H1 (cell line): ENCODE measurements around the gene ORC2. TPM values are rescaled to one million over a fixed set of nuclear protein-coding genes. Genes with fewer than 3 reads are reported as not detected.

Experiments used
- CREB1 ChIP-seq: IDR thresholded peaks from 2 replicates; pipeline ENCODE4 v1.6.1; 2012; ENCODE audit warnings: inconsistent platforms
- EZH2 ChIP-seq: fragments of 200-600 bp; sonication (generic); IDR thresholded peaks from 2 replicates; pipeline ENCODE4 v1.7.1; 2012; ENCODE audit warnings: low read depth, mild to moderate bottlenecking, moderate library complexity, low read length, inconsistent platforms; ENCODE audit not compliant: severe bottlenecking
- KDM5A ChIP-seq: fragments of 200-600 bp; IDR thresholded peaks from 2 replicates; pipeline ENCODE4 v1.7.1; 2012; ENCODE audit warnings: mild to moderate bottlenecking, low read length, inconsistent platforms, mixed read lengths
- NRF1 ChIP-seq: IDR thresholded peaks from 2 replicates; pipeline ENCODE4 v1.6.1; 2011; ENCODE audit warnings: mild to moderate bottlenecking, low read depth, low read length, improper control_type of control experiment
- POLR2A ChIP-seq, 2 experiments: IDR thresholded peaks; 1 replicate in 1 of 2; 2 replicates in 1 of 2; pipeline ENCODE4 v1.6.1; 2011; ENCODE audit warnings: low read depth in 2 of 2, low read length in 2 of 2, mild to moderate bottlenecking in 2 of 2; ENCODE audit errors: control extremely low read depth in 1 of 2
- RBBP5 ChIP-seq: IDR thresholded peaks from 2 replicates; pipeline ENCODE4 v1.7.1; 2012; ENCODE audit warnings: low read depth, mild to moderate bottlenecking, inconsistent platforms, low read length, moderate library complexity, borderline replicate concordance
- RNF2 ChIP-seq: fragments of 200-900, 300-1000 bp; sonication (generic); IDR thresholded peaks from 2 replicates; pipeline ENCODE4 v1.7.1; 2016; ENCODE audit warnings: borderline replicate concordance, low read depth, mild to moderate bottlenecking, antibody characterized with exemption, low read length; ENCODE audit not compliant: poor library complexity, severe bottlenecking; ENCODE audit errors: missing control alignments
- SP1 ChIP-seq: IDR thresholded peaks from 2 replicates; pipeline ENCODE4 v1.6.1; 2011; ENCODE audit warnings: low read depth, low read length
- polyA plus RNA-seq, 7 experiments: library from polyadenylated mRNA; depleted of rRNA in 3 of 7; stranded (reverse) in 5 of 7; unstranded in 2 of 7; fragments of >200 nt in 5 of 7; fragments of 200-250 nt in 2 of 7; gene quantifications; 1 replicate in 5 of 7; 2 replicates in 1 of 7; 4 replicates in 1 of 7; pipeline versions ENCODE4 v1.2.1 to v1.2.3, GENCODE V29; 2011 to 2013; ENCODE audit warnings: missing spikeins in 2 of 7, mixed read lengths in 2 of 7
- total RNA-seq: library from RNA; stranded (reverse); fragmentation: NEBNext Ultra II Directional; extraction: Animal tissue kit (Norgen Biotek cat#: 25700); gene quantifications from 2 replicates; pipeline ENCODE4 v1.2.1, GENCODE V29; 2021
- TF ChIP-seq, protein P1 (sequence below): fragments of 300-600 bp; sonication (generic); IDR thresholded peaks from 2 replicates; pipeline ENCODE4 v1.7.1; 2012; ENCODE audit warnings: low read length, moderate library complexity, mild to moderate bottlenecking, inconsistent platforms; ENCODE audit not compliant: insufficient replicate concordance

ORC2 gene
- total and polyA plus RNA-seq, 2 of the 8 experiments (the other 6 are each of a cell fraction or from before 2014, with no cell fraction given), result 7.1 to 89.8 TPM

- TF ChIP-seq RBBP5, result no peak
- no peak for TF ChIP-seq EZH2
- TF ChIP-seq, protein P1, sequence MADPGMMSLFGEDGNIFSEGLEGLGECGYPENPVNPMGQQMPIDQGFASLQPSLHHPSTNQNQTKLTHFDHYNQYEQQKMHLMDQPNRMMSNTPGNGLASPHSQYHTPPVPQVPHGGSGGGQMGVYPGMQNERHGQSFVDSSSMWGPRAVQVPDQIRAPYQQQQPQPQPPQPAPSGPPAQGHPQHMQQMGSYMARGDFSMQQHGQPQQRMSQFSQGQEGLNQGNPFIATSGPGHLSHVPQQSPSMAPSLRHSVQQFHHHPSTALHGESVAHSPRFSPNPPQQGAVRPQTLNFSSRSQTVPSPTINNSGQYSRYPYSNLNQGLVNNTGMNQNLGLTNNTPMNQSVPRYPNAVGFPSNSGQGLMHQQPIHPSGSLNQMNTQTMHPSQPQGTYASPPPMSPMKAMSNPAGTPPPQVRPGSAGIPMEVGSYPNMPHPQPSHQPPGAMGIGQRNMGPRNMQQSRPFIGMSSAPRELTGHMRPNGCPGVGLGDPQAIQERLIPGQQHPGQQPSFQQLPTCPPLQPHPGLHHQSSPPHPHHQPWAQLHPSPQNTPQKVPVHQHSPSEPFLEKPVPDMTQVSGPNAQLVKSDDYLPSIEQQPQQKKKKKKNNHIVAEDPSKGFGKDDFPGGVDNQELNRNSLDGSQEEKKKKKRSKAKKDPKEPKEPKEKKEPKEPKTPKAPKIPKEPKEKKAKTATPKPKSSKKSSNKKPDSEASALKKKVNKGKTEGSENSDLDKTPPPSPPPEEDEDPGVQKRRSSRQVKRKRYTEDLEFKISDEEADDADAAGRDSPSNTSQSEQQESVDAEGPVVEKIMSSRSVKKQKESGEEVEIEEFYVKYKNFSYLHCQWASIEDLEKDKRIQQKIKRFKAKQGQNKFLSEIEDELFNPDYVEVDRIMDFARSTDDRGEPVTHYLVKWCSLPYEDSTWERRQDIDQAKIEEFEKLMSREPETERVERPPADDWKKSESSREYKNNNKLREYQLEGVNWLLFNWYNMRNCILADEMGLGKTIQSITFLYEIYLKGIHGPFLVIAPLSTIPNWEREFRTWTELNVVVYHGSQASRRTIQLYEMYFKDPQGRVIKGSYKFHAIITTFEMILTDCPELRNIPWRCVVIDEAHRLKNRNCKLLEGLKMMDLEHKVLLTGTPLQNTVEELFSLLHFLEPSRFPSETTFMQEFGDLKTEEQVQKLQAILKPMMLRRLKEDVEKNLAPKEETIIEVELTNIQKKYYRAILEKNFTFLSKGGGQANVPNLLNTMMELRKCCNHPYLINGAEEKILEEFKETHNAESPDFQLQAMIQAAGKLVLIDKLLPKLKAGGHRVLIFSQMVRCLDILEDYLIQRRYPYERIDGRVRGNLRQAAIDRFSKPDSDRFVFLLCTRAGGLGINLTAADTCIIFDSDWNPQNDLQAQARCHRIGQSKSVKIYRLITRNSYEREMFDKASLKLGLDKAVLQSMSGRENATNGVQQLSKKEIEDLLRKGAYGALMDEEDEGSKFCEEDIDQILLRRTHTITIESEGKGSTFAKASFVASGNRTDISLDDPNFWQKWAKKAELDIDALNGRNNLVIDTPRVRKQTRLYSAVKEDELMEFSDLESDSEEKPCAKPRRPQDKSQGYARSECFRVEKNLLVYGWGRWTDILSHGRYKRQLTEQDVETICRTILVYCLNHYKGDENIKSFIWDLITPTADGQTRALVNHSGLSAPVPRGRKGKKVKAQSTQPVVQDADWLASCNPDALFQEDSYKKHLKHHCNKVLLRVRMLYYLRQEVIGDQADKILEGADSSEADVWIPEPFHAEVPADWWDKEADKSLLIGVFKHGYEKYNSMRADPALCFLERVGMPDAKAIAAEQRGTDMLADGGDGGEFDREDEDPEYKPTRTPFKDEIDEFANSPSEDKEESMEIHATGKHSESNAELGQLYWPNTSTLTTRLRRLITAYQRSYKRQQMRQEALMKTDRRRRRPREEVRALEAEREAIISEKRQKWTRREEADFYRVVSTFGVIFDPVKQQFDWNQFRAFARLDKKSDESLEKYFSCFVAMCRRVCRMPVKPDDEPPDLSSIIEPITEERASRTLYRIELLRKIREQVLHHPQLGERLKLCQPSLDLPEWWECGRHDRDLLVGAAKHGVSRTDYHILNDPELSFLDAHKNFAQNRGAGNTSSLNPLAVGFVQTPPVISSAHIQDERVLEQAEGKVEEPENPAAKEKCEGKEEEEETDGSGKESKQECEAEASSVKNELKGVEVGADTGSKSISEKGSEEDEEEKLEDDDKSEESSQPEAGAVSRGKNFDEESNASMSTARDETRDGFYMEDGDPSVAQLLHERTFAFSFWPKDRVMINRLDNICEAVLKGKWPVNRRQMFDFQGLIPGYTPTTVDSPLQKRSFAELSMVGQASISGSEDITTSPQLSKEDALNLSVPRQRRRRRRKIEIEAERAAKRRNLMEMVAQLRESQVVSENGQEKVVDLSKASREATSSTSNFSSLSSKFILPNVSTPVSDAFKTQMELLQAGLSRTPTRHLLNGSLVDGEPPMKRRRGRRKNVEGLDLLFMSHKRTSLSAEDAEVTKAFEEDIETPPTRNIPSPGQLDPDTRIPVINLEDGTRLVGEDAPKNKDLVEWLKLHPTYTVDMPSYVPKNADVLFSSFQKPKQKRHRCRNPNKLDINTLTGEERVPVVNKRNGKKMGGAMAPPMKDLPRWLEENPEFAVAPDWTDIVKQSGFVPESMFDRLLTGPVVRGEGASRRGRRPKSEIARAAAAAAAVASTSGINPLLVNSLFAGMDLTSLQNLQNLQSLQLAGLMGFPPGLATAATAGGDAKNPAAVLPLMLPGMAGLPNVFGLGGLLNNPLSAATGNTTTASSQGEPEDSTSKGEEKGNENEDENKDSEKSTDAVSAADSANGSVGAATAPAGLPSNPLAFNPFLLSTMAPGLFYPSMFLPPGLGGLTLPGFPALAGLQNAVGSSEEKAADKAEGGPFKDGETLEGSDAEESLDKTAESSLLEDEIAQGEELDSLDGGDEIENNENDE, result no peak
- TF ChIP-seq KDM5A, result peak; percentile 73
- peak; percentile 82 to 85; a peak in 2 of 3 replicates for TF ChIP-seq POLR2A (IDR thresholded peaks at IDR 0.05; ENCODE audit: control extremely low read depth in 1 of 2, low read depth in 2 of 2, low read length in 2 of 2)
- TF ChIP-seq CREB1, result peak; percentile 93
- no peak for TF ChIP-seq RNF2
- TF ChIP-seq NRF1, result no peak
- TF ChIP-seq SP1, result peak; percentile 48; the same call in 1 of the 2 replicates
Measured at GRCh38 chr2:200888704-200889625, 74.5 kb downstream of the ORC2 start, which contains the start of the genes NIF3L1 and PPIL3 (continued).
